ENCODE results near the gene FLT4. TPM values are rescaled to one million over a fixed set of nuclear protein-coding genes. Genes with fewer than 3 reads are reported as not detected.

Gene FLT4
- total RNA-seq, 1 donor from 2014 or later: 0.75 TPM

DNA sequence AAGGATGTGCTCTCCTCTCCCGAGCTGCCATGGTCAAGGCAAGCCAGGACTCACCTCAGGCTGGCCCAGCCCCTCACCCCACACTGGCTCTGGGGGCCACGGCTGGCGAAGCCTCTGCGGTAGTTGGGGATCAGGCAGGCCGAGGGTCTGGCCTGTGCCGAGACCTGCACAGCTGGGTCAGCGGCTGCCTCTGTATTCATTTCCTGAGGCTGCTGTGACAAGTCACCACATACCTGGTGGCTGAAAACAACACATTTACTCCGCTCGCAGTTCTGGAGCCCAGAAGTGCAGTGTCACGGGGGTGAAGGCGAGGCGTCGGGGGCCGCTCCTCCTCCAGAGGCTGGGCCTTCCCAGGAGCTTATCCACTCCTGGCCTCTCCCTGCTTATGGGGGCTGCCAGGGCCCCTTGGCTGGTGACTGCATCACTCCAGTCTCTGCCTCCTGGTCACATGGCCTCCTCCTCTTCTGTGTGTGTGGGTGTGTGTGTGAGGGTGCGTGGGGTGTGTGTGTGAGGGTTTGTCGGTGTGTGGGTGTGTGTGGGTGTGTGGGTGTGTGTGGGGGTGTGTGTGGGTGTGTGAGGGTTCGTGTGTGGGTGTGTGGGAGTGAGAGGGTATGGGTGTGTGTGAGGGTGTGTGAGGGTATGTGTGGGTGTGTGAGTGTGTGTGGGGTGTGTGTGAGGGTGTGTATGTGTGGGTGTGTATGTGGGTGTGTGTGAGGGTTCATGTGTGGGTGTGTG lies 54.9 kb downstream of the FLT4 start:
- DNase-seq (ENCODE audit: low read depth): no peak

DNA sequence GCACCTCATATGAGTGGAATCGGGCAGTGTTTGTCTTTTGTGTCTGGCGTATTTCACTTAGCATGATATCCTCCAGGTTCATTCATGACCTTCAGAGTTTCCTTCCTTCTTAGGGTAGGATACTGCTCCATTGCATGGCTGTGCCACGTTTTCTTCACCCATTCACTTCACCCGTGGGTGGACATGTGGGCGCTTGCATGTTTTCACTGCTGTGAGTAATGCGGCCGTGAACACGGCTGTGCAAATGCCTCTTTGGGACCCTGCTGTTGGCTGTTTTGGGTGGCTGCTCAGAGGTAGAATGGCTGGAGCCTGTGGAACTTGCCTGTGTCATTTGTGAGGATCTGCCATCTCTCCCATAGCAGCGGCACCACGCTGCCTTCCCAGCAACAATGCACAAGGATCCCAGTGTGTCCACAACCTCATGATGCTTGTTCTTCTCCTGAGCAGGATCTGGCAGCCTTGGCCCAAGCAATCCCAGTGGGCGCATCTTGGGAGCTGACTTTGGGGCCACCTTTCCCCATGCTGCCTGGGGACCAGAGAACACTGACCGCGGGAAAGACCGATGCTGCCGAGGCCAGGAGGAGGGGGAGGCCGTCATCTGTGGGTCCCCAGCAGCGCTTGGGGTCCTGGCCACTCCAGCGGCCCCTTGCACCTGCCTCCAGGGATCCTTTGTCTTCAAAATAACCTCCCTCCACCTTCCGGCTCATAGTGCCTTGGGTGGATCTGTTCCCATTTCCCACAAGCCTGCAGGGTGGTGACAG lies 55.8 kb downstream of the FLT4 start:
- DNase-seq (ENCODE audit: low read depth): no peak

DNA sequence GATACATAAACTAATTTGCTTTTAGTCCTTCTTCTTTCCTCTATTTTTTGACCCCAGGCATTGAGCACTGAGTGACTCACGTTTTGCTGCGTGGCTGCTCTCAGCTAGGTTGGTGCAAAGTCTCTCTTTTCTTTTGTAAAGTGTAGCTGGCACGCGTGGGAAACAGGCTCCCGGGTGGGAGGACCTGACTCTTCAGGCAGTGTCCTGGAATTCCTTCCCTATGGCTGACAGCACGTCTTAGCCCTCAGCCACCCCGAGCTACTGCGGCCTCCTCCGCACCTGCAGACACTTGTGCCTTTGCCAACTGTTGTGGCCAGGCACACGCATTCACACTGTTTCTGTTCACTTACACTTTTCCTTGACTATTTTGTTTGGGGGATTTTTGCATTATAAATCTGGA lies 57.2 kb downstream of the FLT4 start:
- no peak for DNase-seq (ENCODE audit: low read depth)

DNA sequence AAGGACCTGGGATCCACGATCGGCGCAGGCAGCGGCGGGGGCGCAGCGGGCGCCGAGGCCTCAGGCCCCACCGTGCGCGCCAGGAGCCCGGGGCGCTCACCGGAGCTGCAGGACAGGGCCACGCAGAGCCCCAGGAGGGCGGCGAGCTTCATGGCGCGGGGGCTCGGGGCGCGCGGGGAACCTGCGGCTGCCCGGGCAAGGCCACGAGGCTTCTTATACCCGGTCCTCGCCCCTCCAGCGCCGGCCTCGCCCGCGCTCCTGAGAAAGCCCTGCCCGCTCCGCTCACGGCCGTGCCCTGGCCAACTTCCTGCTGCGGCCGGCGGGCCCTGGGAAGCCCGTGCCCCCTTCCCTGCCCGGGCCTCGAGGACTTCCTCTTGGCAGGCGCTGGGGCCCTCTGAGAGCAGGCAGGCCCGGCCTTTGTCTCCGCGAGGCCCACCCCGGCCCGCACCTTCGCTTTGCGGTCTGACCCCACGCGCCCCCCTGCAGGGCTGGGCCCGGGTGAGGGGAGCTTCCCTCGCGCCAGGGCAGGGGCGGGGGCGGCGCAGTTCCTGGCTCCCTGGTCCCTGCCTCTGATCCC lies 58.0 kb downstream of the FLT4 start, which contains the start of gene SCGB3A1:
Gene SCGB3A1 (minus strand): TSS at position 189 of the 577 bp plus-strand sequence. CDS start 37 bp downstream, at position 152.
- DNase-seq (ENCODE audit: low read depth): no peak

DNA sequence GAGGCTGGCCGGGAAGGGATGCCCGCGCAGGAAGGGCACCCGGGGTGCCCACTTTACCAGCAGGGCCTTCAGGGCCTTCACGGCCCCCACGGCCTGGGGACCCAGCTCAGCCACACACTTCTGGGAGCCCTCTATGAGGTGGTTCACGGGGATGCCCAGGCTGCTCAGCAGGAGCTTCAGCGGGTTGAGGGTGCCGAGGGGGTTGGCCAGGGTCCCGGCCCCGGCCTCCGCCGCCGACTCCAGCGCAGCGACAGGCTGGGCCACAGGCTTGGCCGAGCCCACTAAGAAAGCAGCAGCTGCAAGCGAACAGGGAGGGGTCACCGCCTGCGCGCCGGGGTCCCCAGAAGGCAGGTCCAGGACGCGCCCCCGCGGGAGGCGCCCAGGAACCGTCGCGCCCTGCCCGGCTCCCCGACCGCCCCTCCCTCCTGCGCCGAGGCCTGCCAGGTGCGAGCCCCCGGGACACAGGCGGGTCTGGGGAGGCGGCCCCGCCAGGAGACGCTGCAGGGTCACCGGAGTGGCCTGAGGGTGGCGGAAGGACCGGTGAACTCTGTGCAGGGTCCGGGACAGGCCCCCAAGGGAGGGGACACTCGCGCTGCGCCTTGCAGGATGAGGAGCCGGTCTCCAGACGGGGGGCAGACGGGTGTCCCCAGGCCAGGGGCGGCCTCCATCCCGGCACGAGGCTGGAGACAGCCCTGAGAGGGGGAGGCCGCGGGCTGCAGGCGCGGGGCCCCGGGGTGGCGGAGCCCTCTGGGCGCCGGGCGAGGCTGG lies 58.7 kb downstream of the FLT4 start:
- no peak for DNase-seq (ENCODE audit: low read depth)

DNA sequence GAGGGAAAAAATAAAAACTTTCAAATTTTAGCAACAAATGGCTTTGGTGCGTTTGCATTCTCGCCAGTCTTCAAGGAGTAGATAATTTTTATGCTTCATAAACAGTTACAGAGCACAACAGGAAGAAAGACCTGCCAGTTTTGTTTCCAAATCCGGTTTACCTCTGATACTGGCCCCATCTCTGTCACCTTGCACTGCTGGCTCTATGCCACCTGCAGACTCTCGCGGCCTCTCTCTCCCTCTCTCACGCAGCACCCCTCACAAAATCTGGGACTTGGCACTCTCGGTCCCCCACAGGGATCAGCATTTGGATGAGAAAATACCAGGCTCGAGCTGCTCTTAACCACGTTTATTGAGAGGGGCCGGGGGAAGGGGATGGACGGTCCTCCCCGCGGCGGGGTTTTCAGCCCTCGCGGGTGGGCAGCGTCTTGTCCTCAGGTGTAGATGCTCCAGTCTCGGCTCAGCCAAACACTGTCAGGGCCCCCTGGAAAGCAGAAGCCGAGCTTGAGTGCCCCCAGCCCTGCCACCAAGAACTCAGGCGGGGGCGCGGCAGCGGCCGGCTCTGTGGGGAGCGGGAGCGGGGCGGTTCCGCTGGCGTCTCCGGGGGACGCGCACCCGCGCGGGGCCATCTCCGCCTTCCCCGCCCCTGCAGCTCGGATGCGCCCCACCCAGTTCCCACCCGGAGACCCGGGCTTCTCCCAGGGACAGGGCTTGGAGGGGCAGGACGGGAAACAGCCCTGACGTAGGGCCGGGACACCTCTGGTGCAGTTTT lies 59.4 kb downstream of the FLT4 start:
- DNase-seq (ENCODE audit: low read depth): no peak

DNA sequence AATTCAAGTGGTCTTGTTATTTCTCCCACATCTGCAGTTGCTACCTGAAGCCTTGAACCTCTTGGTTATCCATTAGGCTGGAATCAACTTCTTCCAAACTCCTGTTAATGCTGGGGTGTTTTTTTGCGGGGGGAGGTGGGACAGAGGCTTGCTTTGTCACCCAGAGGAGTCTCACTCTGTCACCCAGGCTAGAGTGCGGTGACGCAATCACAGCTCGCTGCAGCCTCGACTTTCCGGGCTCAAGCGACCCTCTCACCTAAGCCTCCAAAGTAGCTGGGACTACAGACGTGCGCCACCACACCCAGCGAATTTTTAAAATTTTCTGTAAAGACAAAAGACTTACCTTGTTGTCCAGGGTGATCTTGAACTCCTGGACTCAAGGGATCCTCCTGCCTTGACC lies 62.5 kb downstream of the FLT4 start:
- no peak for DNase-seq (ENCODE audit: low read depth)

DNA sequence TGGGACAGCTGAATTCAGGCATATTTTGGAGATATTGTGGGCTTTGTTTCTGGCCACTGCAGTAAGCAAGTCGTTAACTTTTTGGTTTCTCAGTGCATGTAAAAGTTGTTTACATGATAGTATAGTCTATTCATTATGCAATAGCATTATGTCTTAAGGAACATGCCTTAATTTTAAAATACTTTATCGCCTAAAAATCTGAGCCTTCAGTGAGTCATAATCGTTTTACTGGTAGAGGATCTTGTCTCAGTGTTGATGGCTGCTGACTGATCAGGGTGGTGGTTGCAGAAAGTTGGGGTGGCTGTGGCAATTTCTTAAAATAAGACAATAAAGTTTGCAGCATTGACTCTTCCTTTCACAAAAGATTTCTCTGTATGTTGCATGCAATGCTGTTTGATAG lies 63.2 kb downstream of the FLT4 start:
- DNase-seq (ENCODE audit: low read depth): no peak

DNA sequence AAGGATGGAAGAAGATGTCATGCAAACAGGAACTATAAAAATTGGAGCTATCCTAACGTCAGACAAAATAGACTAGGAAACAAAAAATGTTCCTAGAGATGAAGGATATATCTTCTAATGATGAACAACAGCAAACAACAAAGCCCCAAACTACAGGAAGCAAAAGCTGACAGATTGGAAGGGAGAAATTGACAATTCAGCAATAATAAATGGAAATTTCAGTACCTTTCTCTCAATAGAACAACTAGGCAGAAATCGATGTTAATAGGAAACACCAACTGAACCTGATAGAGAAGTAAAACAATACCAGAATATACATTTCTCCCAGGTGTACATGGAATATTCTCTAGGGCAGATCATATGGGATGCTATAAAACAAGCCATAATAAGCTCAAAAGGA lies 65.7 kb downstream of the FLT4 start:
- DNase-seq (ENCODE audit: low read depth): no peak

DNA sequence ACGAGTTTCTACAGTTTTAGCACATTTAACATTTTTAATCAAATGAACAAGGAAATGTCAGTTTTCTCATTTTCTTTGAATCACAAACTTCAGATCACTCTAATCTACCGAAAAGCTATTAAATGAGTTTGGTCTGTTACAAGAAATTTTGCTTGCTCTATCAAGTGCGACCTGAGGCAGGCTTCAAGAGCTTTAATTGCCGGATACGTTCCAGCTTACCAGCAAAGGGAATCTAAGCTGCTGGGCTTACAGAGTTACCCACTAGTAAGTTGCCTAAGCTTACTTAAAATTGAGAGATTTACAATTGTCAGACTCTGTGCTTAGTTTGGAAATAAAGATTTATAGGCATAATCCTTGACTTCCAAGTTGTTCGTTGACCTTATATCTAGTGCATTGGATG lies 68.7 kb downstream of the FLT4 start:
- no peak for DNase-seq (ENCODE audit: low read depth)

DNA sequence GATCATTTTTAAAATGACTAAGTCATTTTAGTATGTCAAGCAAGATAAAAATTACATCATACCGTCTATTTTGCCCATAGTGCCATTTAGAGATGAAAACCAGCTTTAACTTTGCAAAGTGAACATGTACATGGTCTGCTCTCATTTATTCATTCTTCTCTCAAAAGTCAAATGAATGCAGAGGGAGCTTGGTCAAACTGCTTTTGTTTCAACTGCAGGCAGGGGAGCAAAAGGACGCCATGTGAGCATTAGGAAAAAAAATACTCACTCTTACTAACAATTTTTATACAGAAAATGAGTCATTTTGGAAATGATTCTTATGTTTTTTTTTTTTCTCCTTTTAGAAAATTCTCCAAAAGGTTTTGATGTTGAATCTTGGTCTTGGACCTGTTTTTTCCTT lies 73.8 kb downstream of the FLT4 start:
- DNase-seq (ENCODE audit: low read depth): no peak

DNA sequence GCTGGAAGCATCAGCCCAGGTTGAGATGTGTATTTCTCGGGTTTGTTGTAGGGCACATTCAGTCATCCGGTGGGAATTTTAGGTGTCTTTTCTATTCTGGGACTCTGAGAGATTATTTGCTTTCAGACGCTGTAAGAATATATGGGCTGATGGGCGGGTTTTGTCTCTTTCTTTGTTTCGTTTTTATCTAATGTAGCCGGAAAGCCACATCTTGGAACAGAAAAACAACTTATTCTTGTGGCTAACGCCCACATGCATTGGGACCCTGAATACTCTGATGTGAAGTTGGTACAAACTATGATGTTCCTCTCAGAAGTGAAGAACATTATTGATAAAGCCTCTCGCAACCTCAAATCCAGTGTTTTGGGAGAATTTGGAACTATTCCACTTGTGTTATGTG lies 80.5 kb downstream of the FLT4 start:
- DNase-seq (ENCODE audit: low read depth): no peak

DNA sequence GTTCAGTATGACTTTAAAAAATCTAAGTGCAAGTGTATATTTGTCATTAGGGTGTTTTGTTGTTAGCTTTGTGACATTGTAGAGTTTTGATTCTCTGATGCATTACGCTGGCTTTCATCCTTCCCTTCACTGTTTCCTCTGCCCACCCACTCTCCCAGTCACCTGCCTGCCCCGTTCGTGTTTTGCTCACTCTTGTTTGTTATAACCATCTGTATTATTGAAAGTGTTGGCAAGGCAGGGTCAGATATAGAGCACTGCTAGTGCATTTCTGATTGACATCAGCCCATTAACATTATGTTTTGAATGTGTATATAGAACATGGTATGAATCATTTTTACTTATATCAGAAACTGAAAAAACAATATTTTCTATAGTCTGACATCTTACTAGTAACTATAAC lies 85.4 kb downstream of the FLT4 start:
- DNase-seq (ENCODE audit: low read depth): no peak

DNA sequence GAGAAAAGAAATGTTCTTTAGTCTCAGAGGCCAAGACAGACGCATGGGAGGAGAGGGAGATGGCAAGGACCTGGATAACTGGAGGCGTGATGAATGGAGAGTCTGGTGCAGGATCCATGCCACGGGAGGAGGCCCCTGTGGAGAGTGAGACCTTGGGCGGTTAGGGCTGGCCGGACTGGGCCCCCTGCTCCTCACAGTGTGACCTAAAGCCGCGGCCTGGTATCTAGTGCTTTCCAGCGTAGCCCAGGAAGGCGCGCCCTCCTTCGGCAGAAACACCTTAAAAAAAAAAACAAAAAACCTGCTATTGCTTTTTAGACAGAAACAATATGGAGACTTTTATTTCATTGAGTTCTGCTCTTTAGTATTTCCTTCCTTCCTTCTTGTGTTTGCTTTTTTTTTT lies 91.2 kb downstream of the FLT4 start:
- DNase-seq (ENCODE audit: low read depth): no peak

DNA sequence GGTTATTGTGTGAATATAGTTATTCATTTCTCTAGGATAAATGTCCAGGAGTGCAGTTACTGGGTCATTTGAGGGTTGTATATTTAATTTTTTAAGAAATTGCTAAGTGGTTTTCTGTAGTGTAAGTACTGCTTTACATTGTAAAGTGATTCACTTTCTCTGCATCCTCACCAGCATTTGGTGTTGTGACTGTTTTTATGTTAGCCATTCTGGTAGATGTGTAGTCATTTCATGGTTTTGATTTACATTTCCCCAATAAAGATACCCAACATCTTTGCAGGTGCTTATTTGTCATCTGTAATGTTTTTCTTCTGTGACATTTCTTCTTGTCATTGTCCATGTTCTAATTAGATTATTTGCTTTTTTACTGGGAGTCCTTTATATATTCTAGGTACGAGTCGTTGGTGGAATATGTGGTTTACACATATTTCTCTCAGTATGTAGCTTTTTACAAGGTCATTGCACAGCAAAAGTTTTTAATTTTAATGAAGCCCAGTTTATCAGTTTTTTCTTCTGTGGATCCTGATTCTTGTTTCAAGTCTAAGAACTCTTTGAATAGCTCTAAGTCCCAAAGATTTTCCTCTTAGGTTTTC lies 92.1 kb downstream of the FLT4 start:
- DNase-seq (ENCODE audit: low read depth): no peak

DNA sequence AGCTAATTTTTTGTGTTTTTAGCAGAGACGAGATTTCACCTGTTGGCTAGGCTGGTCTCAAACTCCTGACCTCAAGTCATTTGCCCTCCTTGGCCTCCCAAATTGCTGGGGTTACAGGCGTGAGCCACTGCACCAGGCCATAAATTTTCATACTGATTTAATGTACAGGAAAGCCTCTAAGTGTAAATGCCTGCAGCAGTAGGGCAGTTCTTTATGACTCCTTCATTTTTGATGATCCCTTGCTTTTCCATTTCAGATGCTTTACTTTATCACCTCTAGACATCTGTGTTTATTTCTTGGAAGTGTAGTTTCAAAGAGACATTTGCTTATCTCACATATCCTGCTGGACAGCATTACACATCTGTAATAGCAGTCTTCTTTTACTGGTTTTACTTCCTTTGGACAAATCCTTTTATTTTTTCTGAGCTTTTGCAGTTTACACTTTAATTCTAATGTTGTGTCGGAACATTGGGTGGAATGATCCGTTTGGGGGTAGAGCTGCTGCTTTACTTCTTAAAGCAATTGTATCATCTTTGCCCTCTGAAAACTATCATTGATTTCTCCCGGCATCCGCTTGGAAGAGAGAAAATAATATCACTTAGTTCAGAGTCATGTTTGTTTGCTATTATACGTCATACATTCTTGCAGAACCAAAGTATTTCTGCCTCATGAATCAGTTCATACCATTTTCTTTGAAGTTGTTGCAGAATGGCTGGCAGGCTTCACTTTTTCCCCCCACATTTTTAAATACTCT lies 94.1 kb downstream of the FLT4 start:
- no peak for DNase-seq (ENCODE audit: low read depth)

DNA sequence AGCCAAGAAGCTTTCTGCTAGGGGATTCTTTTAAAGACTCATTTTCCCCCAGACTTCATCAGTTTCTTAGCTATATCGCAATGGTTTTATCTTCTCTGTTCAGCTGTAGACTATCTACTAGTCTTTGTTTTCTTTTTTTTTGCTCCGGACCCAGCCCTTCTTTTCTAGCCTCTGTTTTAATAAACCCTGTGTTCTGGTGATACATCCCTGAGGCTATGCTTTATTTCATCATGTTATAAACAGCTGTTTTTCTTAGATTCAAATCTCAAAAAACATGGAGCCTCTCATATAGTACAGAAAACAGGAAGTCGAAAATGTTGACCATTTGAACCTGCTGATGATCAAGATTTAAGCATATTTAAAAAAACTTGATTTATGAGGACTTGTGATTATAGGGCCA lies 95.9 kb downstream of the FLT4 start:
- no peak for DNase-seq (ENCODE audit: low read depth)

Data from myocyte (in vitro differentiated cells).